Bronchial epithelial cell (primary cell): ENCODE results near the gene MMP25. TPM values are rescaled to one million over a fixed set of nuclear protein-coding genes. Genes with fewer than 3 reads are reported as not detected.
"Not testable (repeated sequence)": the region's sequence is repeated elsewhere in the genome, so short reads cannot be mapped to it uniquely, and the experiment has no call there.

Experiments
- DNase-seq: peaks from one replicate; pipeline ENCODE4 v3.0.0-alpha.2; 2010; ENCODE audit warnings: low read depth
- FAIRE-seq: peaks from 2 replicates; lab custom pipeline; 2011; peaks lifted over from hg19 to GRCh38; lab: Jason Lieb, UNC
- H3K27me3 ChIP-seq: 2 replicates; pipeline ENCODE4 v1.5.1; 2011; ENCODE audit warnings: low read length; ENCODE audit not compliant: control insufficient read depth, insufficient read depth
- H3K36me3 ChIP-seq: 2 replicates; pipeline ENCODE4 v1.5.1; 2011; ENCODE audit warnings: low read length; ENCODE audit not compliant: control insufficient read depth, insufficient read depth
- H3K4me3 ChIP-seq: 2 replicates; pipeline ENCODE4 v1.5.1; 2011; ENCODE audit warnings: mild to moderate bottlenecking, low read depth, low read length, control low read depth
- CTCF ChIP-seq: IDR thresholded peaks from 2 replicates; pipeline ENCODE4 v1.5.1; 2011; ENCODE audit warnings: mild to moderate bottlenecking, moderate library complexity, low read length, control low read depth, inconsistent platforms; ENCODE audit not compliant: insufficient read depth, severe bottlenecking
- total RNA-seq: library from RNA; depleted of rRNA; stranded (reverse); fragments of >200 nt; gene quantifications from 2 replicates; pipeline ENCODE4 v1.2.1, GENCODE V29; 2014

The MMP25 gene
- total RNA-seq, 1 donor from 2014 or later, result under 0.01 TPM

- Histone ChIP-seq H3K4me3 (peak within 1 kb of the TSS; percentile 16), H3K36me3 (no peaks in the 10 kb centered on the region), H3K27me3 (no peaks in the 10 kb centered on the region)
- no peak for TF ChIP-seq CTCF
- DNase-seq (peak; percentile 78), FAIRE-seq (no peak)
Observed at GRCh38 chr16:3065069-3065741, 18.8 kb downstream of the MMP25 start, which contains the start of gene IL32. IL32 (plus strand) TSS chr16:3065640; CDS start chr16:3065812, 172 bp downstream.

- FAIRE-seq (no peak), DNase-seq (no peak)
- Histone ChIP-seq H3K27me3 (no peaks in the 10 kb centered on the region), H3K36me3 (no peaks in the 10 kb centered on the region), H3K4me3 (peak overlapping the region; percentile 16)
- no peak for TF ChIP-seq CTCF
Observed at GRCh38 chr16:3065742-3066439, 19.5 kb downstream of the MMP25 start.

- no peak for TF ChIP-seq CTCF
- Histone ChIP-seq H3K27me3 (no peaks in the 10 kb centered on the region), H3K4me3 (peak overlapping the region; percentile 16), H3K36me3 (no peaks in the 10 kb centered on the region)
- DNase-seq (no peak), FAIRE-seq (no peak)
Observed at GRCh38 chr16:3066440-3066748, 20.0 kb downstream of the MMP25 start.

- TF ChIP-seq CTCF, result no peak
- FAIRE-seq, result no peak
- Histone ChIP-seq H3K36me3 (no peaks in the 10 kb centered on the region), H3K4me3 (no peak overlapping the region), H3K27me3 (no peaks in the 10 kb centered on the region)
- no peak for DNase-seq
Observed at GRCh38 chr16:3068487-3068886, 22.1 kb downstream of the MMP25 start.

- not testable (repeated sequence) for DNase-seq, H3K36me3 ChIP-seq, H3K27me3 ChIP-seq, H3K4me3 ChIP-seq, FAIRE-seq
Observed at GRCh38 chr16:3069146-3069545, 22.8 kb downstream of the MMP25 start.

- DNase-seq, result no peak
- no peak for FAIRE-seq
- no peak for TF ChIP-seq CTCF
- Histone ChIP-seq H3K4me3 (no peak overlapping the region), H3K36me3 (no peaks in the 10 kb centered on the region), H3K27me3 (no peaks in the 10 kb centered on the region)
Observed at GRCh38 chr16:3070608-3071111, 24.3 kb downstream of the MMP25 start.
